GM23338 (cell line): ENCODE results near the gene PCSK5. TPM values are rescaled to one million over a fixed set of nuclear protein-coding genes. Genes with fewer than 3 reads are reported as not detected.
A peak's percentile ranks its signal among the peaks of the same experiment; 100 is the strongest.

ENCODE experiments used
- ATAC-seq: fragments of 200-7000 bp; cut with Tn5 transposase; 3 replicates; pipeline ENCODE4 v1.9.1; 2020
- DNase-seq: peaks from one replicate; pipeline ENCODE4 v3.0.0-alpha.2; 2015; ENCODE audit warnings: low spot score
- H2AFZ ChIP-seq: fragments of 200-600 bp; sonication (generic); 2 replicates; pipeline ENCODE4 v1.8.0; 2016; ENCODE audit warnings: antibody characterized with exemption, mild to moderate bottlenecking, moderate library complexity
- H3F3A ChIP-seq: fragments of 200-600 bp; sonication (generic); replicated peaks from 2 replicates; pipeline ENCODE4 v1.8.0; 2017; ENCODE audit warnings: antibody characterized with exemption, mixed run types, low read depth
- H3K27ac ChIP-seq: fragments of 200-600 bp; sonication (generic); 2 replicates; pipeline ENCODE4 v1.6.1; 2016; ENCODE audit warnings: low read depth
- H3K27me3 ChIP-seq: fragments of 200-600 bp; sonication (generic); 2 replicates; pipeline ENCODE4 v1.8.0; 2016; ENCODE audit warnings: mild to moderate bottlenecking, mixed run types, moderate library complexity; ENCODE audit not compliant: insufficient read depth
- H3K36me3 ChIP-seq: fragments of 200-600 bp; sonication (generic); 2 replicates; pipeline ENCODE4 v1.8.0; 2016; ENCODE audit warnings: mild to moderate bottlenecking; ENCODE audit not compliant: insufficient read depth
- H3K4me1 ChIP-seq: fragments of 200-600 bp; sonication (generic); 2 replicates; pipeline ENCODE4 v1.8.0; 2016; ENCODE audit warnings: mild to moderate bottlenecking, moderate library complexity; ENCODE audit not compliant: insufficient read depth
- H3K4me2 ChIP-seq: fragments of 200-600 bp; sonication (generic); 2 replicates; pipeline ENCODE4 v1.7.1; 2017; ENCODE audit warnings: mixed run types
- H3K4me3 ChIP-seq: fragments of 200-600 bp; sonication (generic); 2 replicates; pipeline ENCODE4 v1.6.1; 2016; ENCODE audit warnings: mixed run types
- H3K79me2 ChIP-seq: fragments of 200-600 bp; sonication (generic); replicated peaks from 2 replicates; pipeline ENCODE4 v1.8.0; 2017; ENCODE audit warnings: mild to moderate bottlenecking; ENCODE audit not compliant: insufficient read depth
- H3K9me2 ChIP-seq: fragments of 200-600 bp; sonication (generic); 2 replicates; pipeline ENCODE4 v1.8.0; 2017; ENCODE audit not compliant: insufficient read depth
- H4K20me1 ChIP-seq: fragments of 200-600 bp; sonication (generic); replicated peaks from 2 replicates; pipeline ENCODE4 v1.8.0; 2017; ENCODE audit warnings: mild to moderate bottlenecking; ENCODE audit not compliant: insufficient read depth
- H3K27ac Mint-ChIP-seq: 2 replicates; pipeline ENCODE4 v1.8.0; 2020; ENCODE audit warnings: inconsistent platforms, mild to moderate bottlenecking, moderate library complexity, mixed read lengths
- H3K27me3 Mint-ChIP-seq: 3 replicates; pipeline ENCODE4 v1.8.0; 2022; ENCODE audit warnings: low read depth, mild to moderate bottlenecking, moderate library complexity, mixed read lengths, inconsistent platforms; ENCODE audit not compliant: insufficient read depth, poor library complexity
- H3K36me3 Mint-ChIP-seq: 3 replicates; pipeline ENCODE4 v1.8.0; 2021; ENCODE audit warnings: low read depth, mild to moderate bottlenecking, inconsistent platforms, moderate library complexity, mixed read lengths
- H3K4me1 Mint-ChIP-seq: 3 replicates; pipeline ENCODE4 v1.8.0; 2020; ENCODE audit warnings: mild to moderate bottlenecking, inconsistent platforms, mixed read lengths
- H3K4me3 Mint-ChIP-seq: 3 replicates; pipeline ENCODE4 v1.8.0; 2021; ENCODE audit warnings: moderate library complexity, mild to moderate bottlenecking, inconsistent platforms, mixed read lengths
- H3K9me3 Mint-ChIP-seq: 3 replicates; pipeline ENCODE4 v1.8.0; 2020; ENCODE audit warnings: moderate library complexity, mild to moderate bottlenecking, inconsistent platforms, mixed read lengths
- CREB1 ChIP-seq: fragments of 250-450 bp; sonication (Bioruptor Pico); IDR thresholded peaks from 2 replicates; pipeline ENCODE4 v1.5.0; 2020; ENCODE audit warnings: low read depth, mild to moderate bottlenecking, moderate library complexity
- POLR2AphosphoS5 ChIP-seq: IDR thresholded peaks from 2 replicates; pipeline ENCODE4 v1.6.1; 2016; ENCODE audit warnings: antibody characterized with exemption, low read depth
- polyA plus RNA-seq: library from polyadenylated mRNA; unstranded; fragments of >200 nt; fragmentation: Nextera tagmentation; extraction: Ambion mirVana; gene quantifications from 2 replicates; pipeline ENCODE4 v1.2.1, GENCODE V29; 2016
- total RNA-seq: library from RNA; depleted of rRNA; stranded (reverse); fragments of >200 nt; shearing (Covaris generic); gene quantifications from 2 replicates; pipeline ENCODE4 v1.2.3, GENCODE V29; 2014
- TF ChIP-seq, protein P1 (sequence below): fragments of 250-450 bp; sonication (Bioruptor Pico); IDR thresholded peaks from 2 replicates; pipeline ENCODE4 v1.5.0; 2020; ENCODE audit warnings: mild to moderate bottlenecking, moderate library complexity

Gene PCSK5
- total and polyA plus RNA-seq, 2 experiments from 2014 or later = 12.3 to 34.8 TPM

- TF ChIP-seq, protein P1, sequence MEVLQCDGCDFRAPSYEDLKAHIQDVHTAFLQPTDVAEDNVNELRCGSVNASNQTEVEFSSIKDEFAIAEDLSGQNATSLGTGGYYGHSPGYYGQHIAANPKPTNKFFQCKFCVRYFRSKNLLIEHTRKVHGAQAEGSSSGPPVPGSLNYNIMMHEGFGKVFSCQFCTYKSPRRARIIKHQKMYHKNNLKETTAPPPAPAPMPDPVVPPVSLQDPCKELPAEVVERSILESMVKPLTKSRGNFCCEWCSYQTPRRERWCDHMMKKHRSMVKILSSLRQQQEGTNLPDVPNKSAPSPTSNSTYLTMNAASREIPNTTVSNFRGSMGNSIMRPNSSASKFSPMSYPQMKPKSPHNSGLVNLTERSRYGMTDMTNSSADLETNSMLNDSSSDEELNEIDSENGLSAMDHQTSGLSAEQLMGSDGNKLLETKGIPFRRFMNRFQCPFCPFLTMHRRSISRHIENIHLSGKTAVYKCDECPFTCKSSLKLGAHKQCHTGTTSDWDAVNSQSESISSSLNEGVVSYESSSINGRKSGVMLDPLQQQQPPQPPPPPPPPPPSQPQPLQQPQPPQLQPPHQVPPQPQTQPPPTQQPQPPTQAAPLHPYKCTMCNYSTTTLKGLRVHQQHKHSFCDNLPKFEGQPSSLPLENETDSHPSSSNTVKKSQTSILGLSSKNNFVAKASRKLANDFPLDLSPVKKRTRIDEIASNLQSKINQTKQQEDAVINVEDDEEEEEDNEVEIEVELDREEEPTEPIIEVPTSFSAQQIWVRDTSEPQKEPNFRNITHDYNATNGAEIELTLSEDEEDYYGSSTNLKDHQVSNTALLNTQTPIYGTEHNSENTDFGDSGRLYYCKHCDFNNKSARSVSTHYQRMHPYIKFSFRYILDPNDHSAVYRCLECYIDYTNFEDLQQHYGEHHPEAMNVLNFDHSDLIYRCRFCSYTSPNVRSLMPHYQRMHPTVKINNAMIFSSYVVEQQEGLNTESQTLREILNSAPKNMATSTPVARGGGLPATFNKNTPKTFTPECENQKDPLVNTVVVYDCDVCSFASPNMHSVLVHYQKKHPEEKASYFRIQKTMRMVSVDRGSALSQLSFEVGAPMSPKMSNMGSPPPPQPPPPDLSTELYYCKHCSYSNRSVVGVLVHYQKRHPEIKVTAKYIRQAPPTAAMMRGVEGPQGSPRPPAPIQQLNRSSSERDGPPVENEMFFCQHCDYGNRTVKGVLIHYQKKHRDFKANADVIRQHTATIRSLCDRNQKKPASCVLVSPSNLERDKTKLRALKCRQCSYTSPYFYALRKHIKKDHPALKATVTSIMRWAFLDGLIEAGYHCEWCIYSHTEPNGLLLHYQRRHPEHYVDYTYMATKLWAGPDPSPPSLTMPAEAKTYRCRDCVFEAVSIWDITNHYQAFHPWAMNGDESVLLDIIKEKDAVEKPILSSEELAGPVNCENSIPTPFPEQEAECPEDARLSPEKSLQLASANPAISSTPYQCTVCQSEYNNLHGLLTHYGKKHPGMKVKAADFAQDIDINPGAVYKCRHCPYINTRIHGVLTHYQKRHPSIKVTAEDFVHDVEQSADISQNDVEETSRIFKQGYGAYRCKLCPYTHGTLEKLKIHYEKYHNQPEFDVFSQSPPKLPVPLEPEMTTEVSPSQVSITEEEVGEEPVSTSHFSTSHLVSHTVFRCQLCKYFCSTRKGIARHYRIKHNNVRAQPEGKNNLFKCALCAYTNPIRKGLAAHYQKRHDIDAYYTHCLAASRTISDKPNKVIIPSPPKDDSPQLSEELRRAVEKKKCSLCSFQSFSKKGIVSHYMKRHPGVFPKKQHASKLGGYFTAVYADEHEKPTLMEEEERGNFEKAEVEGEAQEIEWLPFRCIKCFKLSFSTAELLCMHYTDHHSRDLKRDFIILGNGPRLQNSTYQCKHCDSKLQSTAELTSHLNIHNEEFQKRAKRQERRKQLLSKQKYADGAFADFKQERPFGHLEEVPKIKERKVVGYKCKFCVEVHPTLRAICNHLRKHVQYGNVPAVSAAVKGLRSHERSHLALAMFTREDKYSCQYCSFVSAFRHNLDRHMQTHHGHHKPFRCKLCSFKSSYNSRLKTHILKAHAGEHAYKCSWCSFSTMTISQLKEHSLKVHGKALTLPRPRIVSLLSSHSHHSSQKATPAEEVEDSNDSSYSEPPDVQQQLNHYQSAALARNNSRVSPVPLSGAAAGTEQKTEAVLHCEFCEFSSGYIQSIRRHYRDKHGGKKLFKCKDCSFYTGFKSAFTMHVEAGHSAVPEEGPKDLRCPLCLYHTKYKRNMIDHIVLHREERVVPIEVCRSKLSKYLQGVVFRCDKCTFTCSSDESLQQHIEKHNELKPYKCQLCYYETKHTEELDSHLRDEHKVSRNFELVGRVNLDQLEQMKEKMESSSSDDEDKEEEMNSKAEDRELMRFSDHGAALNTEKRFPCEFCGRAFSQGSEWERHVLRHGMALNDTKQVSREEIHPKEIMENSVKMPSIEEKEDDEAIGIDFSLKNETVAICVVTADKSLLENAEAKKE (CRISPR knock-in tag) = no peak
- no peak for TF ChIP-seq CREB1 (CRISPR knock-in tag)
Measured at GRCh38 chr9:75891771-75892215, 1.3 kb downstream of the PCSK5 start (continued).

DNA sequence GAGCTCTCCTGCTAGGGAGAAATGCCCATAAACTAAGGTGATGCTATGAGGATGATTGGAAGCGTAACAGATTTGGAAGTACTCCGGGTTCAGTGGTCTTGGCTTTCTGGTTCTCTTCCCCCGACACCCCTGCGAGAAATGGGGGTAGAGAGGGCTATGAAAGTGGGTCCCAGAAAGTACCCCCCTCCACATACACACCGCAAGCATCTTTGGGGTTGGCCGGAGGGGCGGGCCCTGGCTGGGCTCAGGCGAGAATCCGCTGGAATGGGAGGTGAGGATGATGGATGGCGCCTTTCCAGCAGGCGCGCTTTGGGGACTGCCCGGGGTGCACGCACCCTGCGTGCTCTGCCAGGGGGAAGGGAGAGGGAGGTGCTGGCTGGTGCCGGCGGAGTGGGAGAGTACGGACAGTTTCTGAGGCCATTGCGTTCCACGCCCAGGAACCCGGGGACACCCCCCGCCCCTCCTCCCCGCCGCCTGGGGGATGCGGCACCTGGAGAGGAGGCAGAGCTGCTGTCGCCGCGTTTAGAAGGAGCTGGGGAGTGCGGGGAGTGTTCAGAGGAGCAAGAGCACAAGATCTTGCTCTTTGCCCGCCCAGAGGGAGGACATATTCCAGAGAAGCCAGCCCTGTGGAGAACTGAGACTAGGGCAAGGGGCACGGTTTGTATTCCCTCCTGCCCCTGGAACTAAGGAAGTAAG is 1.9 kb downstream of the PCSK5 start:
- no peak overlapping the region for H3K27ac Mint-ChIP-seq
- H3K27me3 Mint-ChIP-seq = peaks cover 27% of the 10 kb centered on the region
- no peaks in the 10 kb centered on the region for H3K9me2 ChIP-seq
- H3K4me1 ChIP-seq = peaks cover 53% of the 10 kb centered on the region
- H3K9me3 Mint-ChIP-seq = no peaks in the 10 kb centered on the region
- DNase-seq (peak; percentile 68), ATAC-seq (peak; percentile 24)
- H2AFZ ChIP-seq = peak overlapping the region; percentile 48; the same call in 1 of the 2 replicates
- peaks cover 47% of the 10 kb centered on the region for H3K4me1 Mint-ChIP-seq
- peak overlapping the region; percentile 87 for H3K4me3 Mint-ChIP-seq
- H4K20me1 ChIP-seq = 0 out of 2 replicates have a peak, but pooled peaks cover 7% of the 10 kb centered on the region
- H3K27me3 ChIP-seq = peaks cover 19% of the 10 kb centered on the region; the same call in 1 of the 2 replicates
- no peaks in the 10 kb centered on the region for H3K36me3 ChIP-seq
- no peak for TF ChIP-seq POLR2AphosphoS5
- H3K4me2 ChIP-seq = peak overlapping the region; percentile 90
- H3K27ac ChIP-seq = no peak overlapping the region
- H3K36me3 Mint-ChIP-seq = no peaks in the 10 kb centered on the region
- H3K4me3 ChIP-seq = peak overlapping the region; percentile 84
- H3F3A ChIP-seq = no peaks in the 10 kb centered on the region
- peaks cover 64% of the 10 kb centered on the region for H3K79me2 ChIP-seq
